ENCODE measurements around the gene COX6B1.
A peak's percentile ranks its signal among the peaks of the same experiment; 100 is the strongest.
"Not testable (repeated sequence)": the region's sequence is repeated elsewhere in the genome, so short reads cannot be mapped to it uniquely, and the experiment has no call there.

Gene COX6B1

GRCh38 chr19:35669566-35669965 lies 21.4 kb downstream of the COX6B1 start:
- no peak for DNase-seq

- DNase-seq: no peak
Observed at GRCh38 chr19:35669974-35670373, 21.9 kb downstream of the COX6B1 start.

- DNase-seq: no peak
Observed at GRCh38 chr19:35670686-35671085, 22.6 kb downstream of the COX6B1 start.

- no peak for DNase-seq
Observed at GRCh38 chr19:35671818-35672217, 23.7 kb downstream of the COX6B1 start.

GRCh38 chr19:35673121-35673804 lies 25.1 kb downstream of the COX6B1 start:
- peak; percentile 51 for DNase-seq

- no peak for DNase-seq
Observed at GRCh38 chr19:35675589-35676140, 27.5 kb downstream of the COX6B1 start.

- no peak for DNase-seq
Observed at GRCh38 chr19:35689836-35690235, 41.7 kb downstream of the COX6B1 start.

GRCh38 chr19:35691106-35691505 lies 43.0 kb downstream of the COX6B1 start:
- DNase-seq: not testable (repeated sequence)

GRCh38 chr19:35692010-35692409 lies 43.9 kb downstream of the COX6B1 start:
- no peak for DNase-seq

- no peak for DNase-seq
Observed at GRCh38 chr19:35693422-35693821, 45.3 kb downstream of the COX6B1 start.

- DNase-seq: peak; percentile 87
Observed at GRCh38 chr19:35693835-35694599, 45.9 kb downstream of the COX6B1 start.

- DNase-seq: no peak
Observed at GRCh38 chr19:35695895-35696422, 47.8 kb downstream of the COX6B1 start.

- DNase-seq: no peak
Observed at GRCh38 chr19:35696835-35697234, 48.7 kb downstream of the COX6B1 start.

- peak; percentile 94 for DNase-seq
Observed at GRCh38 chr19:35702223-35703012, 54.3 kb downstream of the COX6B1 start.

GRCh38 chr19:35703343-35703742 lies 55.2 kb downstream of the COX6B1 start:
- no peak for DNase-seq

- no peak for DNase-seq
Observed at GRCh38 chr19:35704218-35704617, 56.1 kb downstream of the COX6B1 start, which contains the start of gene ZBTB32. TSS of gene ZBTB32 (plus strand) at chr19:35704558. CDS start at chr19:35714627, 10,069 bp downstream.
